GM12801 (cell line): Measurements from ENCODE around the gene SEPTIN3.

ENCODE experiments used
- CTCF ChIP-seq: IDR thresholded peaks from one replicate; pipeline ENCODE4 v1.5.1; 2011; ENCODE audit warnings: control low read depth; ENCODE audit not compliant: insufficient read length; ENCODE audit errors: extremely low read depth

Gene SEPTIN3

DNA sequence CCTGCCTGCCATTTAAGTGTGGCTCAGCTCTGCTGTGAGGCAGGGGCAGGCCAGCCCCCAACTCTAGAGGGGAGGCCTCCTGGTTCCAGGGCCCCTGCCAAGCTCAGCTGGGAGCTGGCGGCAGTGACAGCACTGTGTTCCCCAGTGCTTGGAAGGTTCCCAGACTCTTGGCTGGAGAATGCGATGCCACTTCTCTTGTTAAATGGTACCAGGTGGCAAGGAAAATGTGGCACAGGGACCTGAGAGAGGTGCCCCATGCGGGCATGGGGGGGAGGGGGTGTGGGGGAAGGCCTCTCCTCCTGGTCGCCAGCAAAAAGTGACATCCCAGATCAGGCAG lies 34.3 kb upstream of the SEPTIN3 start:
- TF ChIP-seq CTCF: no peak

- TF ChIP-seq CTCF: no peak
Observed at GRCh38 chr22:41935509-41935908, 33.7 kb upstream of the SEPTIN3 start.

- no peak for TF ChIP-seq CTCF
Observed at GRCh38 chr22:41936894-41937169, 32.4 kb upstream of the SEPTIN3 start.

GRCh38 chr22:41939981-41940831 lies 29.0 kb upstream of the SEPTIN3 start:
- TF ChIP-seq CTCF: no peak

DNA sequence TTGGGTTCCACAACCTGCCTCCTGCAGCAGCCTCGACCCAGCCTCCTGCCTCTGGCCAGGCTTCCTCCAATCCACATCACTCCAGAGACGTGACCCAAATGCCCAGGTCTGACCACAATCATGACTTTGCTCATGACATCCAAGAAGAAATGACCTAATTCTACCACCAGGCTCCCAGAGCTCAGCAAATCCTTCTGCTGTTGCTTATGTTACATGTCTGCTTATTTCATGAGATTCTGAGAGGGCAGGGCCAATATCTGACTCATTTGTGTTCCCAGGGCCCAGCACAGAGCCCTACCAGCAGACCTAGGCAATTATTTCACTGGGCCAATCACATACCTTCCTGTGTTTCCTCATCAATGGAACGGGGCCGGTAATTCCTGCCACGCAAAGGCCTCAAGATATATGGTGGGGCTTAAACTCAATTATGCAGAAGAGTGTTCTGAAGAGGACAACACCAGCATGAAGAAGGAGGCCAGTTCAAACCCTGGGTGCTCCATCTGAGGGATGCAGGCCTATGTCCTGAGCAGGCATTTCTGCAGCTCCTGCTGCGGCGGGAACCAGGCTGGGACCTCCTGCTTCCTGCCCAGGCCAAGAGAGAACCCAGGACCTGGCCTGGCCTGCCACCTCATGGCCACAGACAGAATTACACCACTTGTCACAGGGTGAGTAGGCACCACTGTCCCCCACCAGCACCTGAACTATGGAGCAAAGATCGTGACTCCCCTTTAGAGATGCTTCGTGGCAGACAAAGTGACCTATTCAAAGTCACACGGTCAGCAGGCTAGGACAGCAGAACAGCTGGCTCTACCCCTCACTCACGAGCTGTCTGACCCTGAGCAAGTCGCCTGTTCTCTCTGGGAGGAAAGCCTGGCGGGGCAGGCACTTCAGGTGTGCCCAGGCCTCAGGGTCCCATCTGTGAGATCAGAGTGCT lies 28.1 kb upstream of the SEPTIN3 start:
- TF ChIP-seq CTCF: no peak

- no peak for TF ChIP-seq CTCF
Observed at GRCh38 chr22:41943661-41944209, 25.5 kb upstream of the SEPTIN3 start.

DNA sequence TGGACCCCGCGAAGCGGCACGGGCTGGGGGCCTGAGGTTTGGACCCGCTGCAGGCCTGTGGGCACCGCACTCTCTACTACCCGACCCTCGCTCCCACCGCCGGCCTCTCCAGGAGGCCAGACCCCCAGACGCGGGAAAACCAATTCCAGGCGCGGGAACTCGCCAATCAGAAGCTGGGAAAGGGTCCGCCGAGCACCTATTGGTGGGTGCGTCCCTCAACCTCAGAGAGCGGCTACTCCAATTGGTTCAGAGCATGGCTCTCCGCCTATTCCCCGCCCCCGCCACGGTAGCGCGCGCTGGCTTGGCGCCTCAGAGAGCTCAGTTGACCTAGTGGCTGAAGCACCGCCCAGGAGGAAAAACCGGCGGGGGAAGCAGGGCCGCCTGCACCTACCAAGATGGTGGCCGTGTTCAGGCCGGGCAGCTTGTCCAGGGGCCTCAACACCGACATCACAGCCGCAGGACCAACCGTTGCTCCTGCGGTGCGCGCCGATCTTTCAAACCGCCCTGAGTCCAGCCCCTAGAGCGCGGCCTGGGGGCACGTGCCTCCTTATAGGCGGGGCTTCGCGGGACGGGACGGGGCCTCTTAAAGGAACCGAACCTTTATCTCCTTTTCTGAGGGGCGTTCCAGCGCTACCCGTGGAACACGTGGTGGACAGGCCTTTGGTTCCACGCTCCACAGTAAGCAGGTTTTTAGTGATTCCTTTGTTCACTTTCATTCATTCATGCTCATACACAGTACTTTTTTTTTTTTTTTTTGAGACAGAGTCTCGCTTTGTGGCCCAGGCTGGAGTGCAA lies 22.4 kb upstream of the SEPTIN3 start, which contains the start of gene CENPM:
Gene CENPM (minus strand): TSS at position 524 of the 795 bp plus-strand sequence. CDS start 76 bp downstream, at position 448.
- no peak for TF ChIP-seq CTCF
